Measurements from ENCODE around the gene PLEKHO2.

DNA sequence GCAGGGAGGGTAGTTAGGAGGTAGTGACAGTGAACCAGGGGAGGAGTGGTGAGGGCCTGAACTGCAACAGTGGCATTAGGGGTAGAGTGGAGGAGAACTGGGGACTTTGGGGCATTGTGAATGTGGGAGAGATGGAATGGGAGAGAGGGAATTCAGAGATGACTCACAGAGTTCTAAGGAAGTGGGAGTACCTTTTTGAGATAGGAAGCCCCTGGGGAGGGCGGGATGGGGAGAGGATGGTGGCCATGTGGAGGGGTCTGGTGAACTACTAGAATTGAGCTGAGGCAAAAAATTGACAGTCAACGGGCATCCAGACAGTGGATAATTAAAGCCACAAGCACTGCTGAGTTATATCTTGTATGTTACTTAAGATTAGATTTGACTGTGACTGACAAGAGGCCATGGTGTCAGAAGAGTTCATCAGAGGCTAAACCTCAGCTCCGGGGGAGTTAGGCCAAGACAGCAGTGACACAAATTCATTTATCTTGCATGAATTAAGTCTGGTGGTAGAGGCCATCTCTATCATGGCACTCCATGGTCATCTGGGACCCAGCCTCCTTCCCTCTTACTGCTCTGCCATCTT is 34.0 kb downstream of the PLEKHO2 start:
- TF ChIP-seq, protein P1, sequence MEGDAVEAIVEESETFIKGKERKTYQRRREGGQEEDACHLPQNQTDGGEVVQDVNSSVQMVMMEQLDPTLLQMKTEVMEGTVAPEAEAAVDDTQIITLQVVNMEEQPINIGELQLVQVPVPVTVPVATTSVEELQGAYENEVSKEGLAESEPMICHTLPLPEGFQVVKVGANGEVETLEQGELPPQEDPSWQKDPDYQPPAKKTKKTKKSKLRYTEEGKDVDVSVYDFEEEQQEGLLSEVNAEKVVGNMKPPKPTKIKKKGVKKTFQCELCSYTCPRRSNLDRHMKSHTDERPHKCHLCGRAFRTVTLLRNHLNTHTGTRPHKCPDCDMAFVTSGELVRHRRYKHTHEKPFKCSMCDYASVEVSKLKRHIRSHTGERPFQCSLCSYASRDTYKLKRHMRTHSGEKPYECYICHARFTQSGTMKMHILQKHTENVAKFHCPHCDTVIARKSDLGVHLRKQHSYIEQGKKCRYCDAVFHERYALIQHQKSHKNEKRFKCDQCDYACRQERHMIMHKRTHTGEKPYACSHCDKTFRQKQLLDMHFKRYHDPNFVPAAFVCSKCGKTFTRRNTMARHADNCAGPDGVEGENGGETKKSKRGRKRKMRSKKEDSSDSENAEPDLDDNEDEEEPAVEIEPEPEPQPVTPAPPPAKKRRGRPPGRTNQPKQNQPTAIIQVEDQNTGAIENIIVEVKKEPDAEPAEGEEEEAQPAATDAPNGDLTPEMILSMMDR (IDR thresholded peaks at IDR 0.05) = no peak
- no peak for TF ChIP-seq POLR2A (IDR thresholded peaks at IDR 0.05)

Measured in esophagus squamous epithelium (tissue), 4 donors.